Activated T-helper 2 cell treated with anti-CD3 and anti-CD28 coated beads, Interferon-gamma antibody, Interleukin-2, Interleukin-4, amounts not matched to agents 10 μg/mL and 5 μg/mL and 100 μg/mL, durations not matched to agents 14 hours and 24 hours and 36 hours (primary cell): Measurements from ENCODE around the gene CLTA. TPM values are rescaled to one million over a fixed set of nuclear protein-coding genes. Genes with fewer than 3 reads are reported as not detected.
"Not testable (repeated sequence)": the region's sequence is repeated elsewhere in the genome, so short reads cannot be mapped to it uniquely, and the experiment has no call there.

Experiments used
- DNase-seq: peaks from one replicate; pipeline ENCODE4 v3.0.0; 2021; ENCODE audit warnings: low spot score
- H3K27ac Mint-ChIP-seq: one replicate; pipeline ENCODE4 v1.8.0; 2021; ENCODE audit warnings: mixed read lengths
- H3K27me3 Mint-ChIP-seq: one replicate; pipeline ENCODE4 v1.8.0; 2021; ENCODE audit warnings: low read depth, mixed read lengths
- H3K36me3 Mint-ChIP-seq: one replicate; pipeline ENCODE4 v1.8.0; 2021; ENCODE audit warnings: low read depth, mixed read lengths
- H3K4me1 Mint-ChIP-seq: one replicate; pipeline ENCODE4 v1.8.0; 2021; ENCODE audit warnings: low read depth, mixed read lengths
- H3K4me3 Mint-ChIP-seq: one replicate; pipeline ENCODE4 v1.8.0; 2021; ENCODE audit warnings: low read depth, mild to moderate bottlenecking, moderate library complexity, mixed read lengths
- H3K9me3 Mint-ChIP-seq: one replicate; pipeline ENCODE4 v1.8.0; 2021; ENCODE audit warnings: mixed read lengths
- intact Hi-C: fragments of 100-400 bp; cut with micrococcal nuclease; formaldehyde crosslinking; loops from one replicate; pipeline ENCODE4 v1.15.1; 2023
- total RNA-seq: library from RNA; stranded (reverse); gene quantifications from 2 replicates; pipeline ENCODE4 v1.2.3, GENCODE V29; 2022

CLTA gene
- total RNA-seq, 1 donor from 2014 or later, result 160 TPM

- H3K4me3 Mint-ChIP-seq, H3K27ac Mint-ChIP-seq, H3K9me3 Mint-ChIP-seq, H3K27me3 Mint-ChIP-seq, intact Hi-C loops, DNase-seq, H3K4me1 Mint-ChIP-seq: not testable (repeated sequence)
- peaks cover 59% of the 10 kb centered on the region for H3K36me3 Mint-ChIP-seq
Measured at GRCh38 chr9:36239205-36239604, 48.5 kb downstream of the CLTA start.

- H3K4me1 Mint-ChIP-seq, DNase-seq, H3K27ac Mint-ChIP-seq, H3K9me3 Mint-ChIP-seq, H3K27me3 Mint-ChIP-seq, H3K4me3 Mint-ChIP-seq, intact Hi-C loops: not testable (repeated sequence)
- H3K36me3 Mint-ChIP-seq, result peaks cover 57% of the 10 kb centered on the region
Measured at GRCh38 chr9:36239675-36240074, 49.0 kb downstream of the CLTA start.

GRCh38 chr9:36245906-36246305 lies 55.2 kb downstream of the CLTA start:
- Mint-ChIP-seq H3K27ac (no peak overlapping the region), H3K27me3 (no peaks in the 10 kb centered on the region), H3K4me3 (no peak overlapping the region), H3K9me3 (no peaks in the 10 kb centered on the region), H3K4me1 (peaks cover 11% of the 10 kb centered on the region), H3K36me3 (peaks cover 35% of the 10 kb centered on the region)
- intact Hi-C loops, result no loop called here
- no peak for DNase-seq

- H3K36me3 Mint-ChIP-seq, result peaks cover 32% of the 10 kb centered on the region
- H3K4me3 Mint-ChIP-seq, result no peak overlapping the region
Measured at GRCh38 chr9:36247356-36247755, 56.6 kb downstream of the CLTA start.

GRCh38 chr9:36248061-36248460 lies 57.3 kb downstream of the CLTA start:
- H3K4me1 Mint-ChIP-seq, result peaks cover 18% of the 10 kb centered on the region
- H3K27me3 Mint-ChIP-seq, H3K9me3 Mint-ChIP-seq, H3K4me3 Mint-ChIP-seq, DNase-seq, H3K27ac Mint-ChIP-seq: not testable (repeated sequence)
- intact Hi-C loops, result loop anchor here (1.0 kb wide), 1 partner anchor 80 kb away; no protein-coding TSS in a partner anchor
- peaks cover 30% of the 10 kb centered on the region for H3K36me3 Mint-ChIP-seq

More at GRCh38 chr9:36247356-36247755, 56.6 kb downstream of the CLTA start:
- Mint-ChIP-seq H3K27me3 (no peaks in the 10 kb centered on the region), H3K9me3 (no peaks in the 10 kb centered on the region), H3K4me1 (peaks cover 18% of the 10 kb centered on the region), H3K27ac (no peak overlapping the region)
- no peak for DNase-seq
- intact Hi-C loops, result no loop called here

GRCh38 chr9:36249189-36249588 lies 58.5 kb downstream of the CLTA start:
- peaks cover 18% of the 10 kb centered on the region for H3K4me1 Mint-ChIP-seq
- H3K27ac Mint-ChIP-seq, result no peak overlapping the region
- intact Hi-C loops, result no loop called here
- DNase-seq, result no peak
- H3K27me3 Mint-ChIP-seq, result no peaks in the 10 kb centered on the region
- no peaks in the 10 kb centered on the region for H3K9me3 Mint-ChIP-seq
- peaks cover 21% of the 10 kb centered on the region for H3K36me3 Mint-ChIP-seq
- H3K4me3 Mint-ChIP-seq, result no peak overlapping the region

GRCh38 chr9:36250079-36250478 lies 59.4 kb downstream of the CLTA start:
- no peaks in the 10 kb centered on the region for H3K9me3 Mint-ChIP-seq
- H3K27me3 Mint-ChIP-seq, result no peaks in the 10 kb centered on the region
- H3K4me1 Mint-ChIP-seq, result peaks cover 18% of the 10 kb centered on the region
- DNase-seq, result no peak
- intact Hi-C loops, result no loop called here
- H3K27ac Mint-ChIP-seq, result no peak overlapping the region
- no peak overlapping the region for H3K4me3 Mint-ChIP-seq
- peaks cover 19% of the 10 kb centered on the region for H3K36me3 Mint-ChIP-seq

- Mint-ChIP-seq H3K27ac (no peak overlapping the region), H3K4me3 (no peak overlapping the region), H3K36me3 (peaks cover 14% of the 10 kb centered on the region), H3K4me1 (peaks cover 18% of the 10 kb centered on the region), H3K27me3 (no peaks in the 10 kb centered on the region), H3K9me3 (no peaks in the 10 kb centered on the region)
- no peak for DNase-seq
- intact Hi-C loops, result no loop called here
Measured at GRCh38 chr9:36251428-36251827, 60.7 kb downstream of the CLTA start.

- DNase-seq, result peak; percentile 97
- peak within 1 kb of the TSS; percentile 84 for H3K27ac Mint-ChIP-seq
- intact Hi-C loops, result loop anchor here (1.0 to 5.0 kb wide), 4 partner anchors 41 to 229 kb away; partner anchors contain the start of genes CLTA and RNF38
- H3K4me3 Mint-ChIP-seq, result peak within 1 kb of the TSS; percentile 86
- H3K9me3 Mint-ChIP-seq, result no peaks in the 10 kb centered on the region
- H3K36me3 Mint-ChIP-seq, result peaks cover 7% of the 10 kb centered on the region
- no peaks in the 10 kb centered on the region for H3K27me3 Mint-ChIP-seq
- H3K4me1 Mint-ChIP-seq, result peaks cover 7% of the 10 kb centered on the region
Measured at GRCh38 chr9:36258208-36258995, 67.7 kb downstream of the CLTA start, which contains the start of gene GNE. TSS of gene GNE (minus strand) at chr9:36258448. CDS start at chr9:36249355, 9,093 bp downstream.

- Mint-ChIP-seq H3K4me1 (peaks cover 7% of the 10 kb centered on the region), H3K36me3 (peaks cover 7% of the 10 kb centered on the region), H3K9me3 (no peaks in the 10 kb centered on the region), H3K27me3 (no peaks in the 10 kb centered on the region), H3K27ac (peak overlapping the region; percentile 84), H3K4me3 (peak overlapping the region; percentile 86)
- intact Hi-C loops, result loop anchor here (1.0 to 5.0 kb wide), 4 partner anchors 42 to 228 kb away; partner anchors contain the start of genes CLTA and RNF38
- DNase-seq, result no peak
Measured at GRCh38 chr9:36258996-36259533, 68.3 kb downstream of the CLTA start.

Other genes starting within 250 kb of the CLTA start
- not detected in 2 replicates for gene OR2S2, start 232.8 kb upstream of the CLTA start, total RNA-seq
- 5.3 and 5.9 TPM in 2 replicates for gene RECK, start 154.0 kb upstream of the CLTA start, total RNA-seq
- 28.8 and 30.1 TPM in 2 replicates for gene GLIPR2, start 54.2 kb upstream of the CLTA start, total RNA-seq
- not detected in 2 replicates for gene CCIN, start 21.5 kb upstream of the CLTA start, total RNA-seq
- gene GNE, start 67.5 kb downstream of the CLTA start, total RNA-seq, result 27.7 and 28.5 TPM in 2 replicates
- gene RNF38, start 209.3 kb downstream of the CLTA start, total RNA-seq, result 34.0 and 34.8 TPM in 2 replicates